Subcutaneous adipose tissue (tissue), 4 donors: ENCODE data around the gene MORC4. TPM values are rescaled to one million over a fixed set of nuclear protein-coding genes. Genes with fewer than 3 reads are reported as not detected.

Source experiments
- CTCF ChIP-seq: fragments of 450-650 bp; IDR thresholded peaks from one replicate; pipeline ENCODE4 v1.5.1; 2016; ENCODE audit warnings: low read depth, mild to moderate bottlenecking, control low read depth, antibody characterized with exemption, moderate library complexity
- total RNA-seq, 4 donors: library from RNA; depleted of rRNA; stranded (reverse); fragments of >200 nt; gene quantifications; one replicate each; pipeline ENCODE4 v1.1.0, GENCODE V29; 2016

Gene MORC4
- total RNA-seq, 4 donors from 2014 or later, result 16.3 to 18.5 (median 16.7) TPM

- TF ChIP-seq CTCF, result no peak
Observed at GRCh38 chrX:106952538-106952937, 47.5 kb downstream of the MORC4 start.

GRCh38 chrX:106952089-106952488 lies 47.9 kb downstream of the MORC4 start:
- TF ChIP-seq CTCF, result no peak

- no peak for TF ChIP-seq CTCF
Observed at GRCh38 chrX:106951230-106951629, 48.8 kb downstream of the MORC4 start.

- TF ChIP-seq CTCF, result no peak
Observed at GRCh38 chrX:106950381-106950780, 49.6 kb downstream of the MORC4 start.

- no peak for TF ChIP-seq CTCF
Observed at GRCh38 chrX:106949366-106949765, 50.6 kb downstream of the MORC4 start.

- no peak for TF ChIP-seq CTCF
Observed at GRCh38 chrX:106948641-106949040, 51.4 kb downstream of the MORC4 start.

GRCh38 chrX:106946464-106946863 lies 53.5 kb downstream of the MORC4 start:
- TF ChIP-seq CTCF, result no peak
